ENCODE data around the gene PPIL1.
"Not testable (repeated sequence)": the region's sequence is repeated elsewhere in the genome, so short reads cannot be mapped to it uniquely, and the experiment has no call there.

PPIL1 gene

DNA sequence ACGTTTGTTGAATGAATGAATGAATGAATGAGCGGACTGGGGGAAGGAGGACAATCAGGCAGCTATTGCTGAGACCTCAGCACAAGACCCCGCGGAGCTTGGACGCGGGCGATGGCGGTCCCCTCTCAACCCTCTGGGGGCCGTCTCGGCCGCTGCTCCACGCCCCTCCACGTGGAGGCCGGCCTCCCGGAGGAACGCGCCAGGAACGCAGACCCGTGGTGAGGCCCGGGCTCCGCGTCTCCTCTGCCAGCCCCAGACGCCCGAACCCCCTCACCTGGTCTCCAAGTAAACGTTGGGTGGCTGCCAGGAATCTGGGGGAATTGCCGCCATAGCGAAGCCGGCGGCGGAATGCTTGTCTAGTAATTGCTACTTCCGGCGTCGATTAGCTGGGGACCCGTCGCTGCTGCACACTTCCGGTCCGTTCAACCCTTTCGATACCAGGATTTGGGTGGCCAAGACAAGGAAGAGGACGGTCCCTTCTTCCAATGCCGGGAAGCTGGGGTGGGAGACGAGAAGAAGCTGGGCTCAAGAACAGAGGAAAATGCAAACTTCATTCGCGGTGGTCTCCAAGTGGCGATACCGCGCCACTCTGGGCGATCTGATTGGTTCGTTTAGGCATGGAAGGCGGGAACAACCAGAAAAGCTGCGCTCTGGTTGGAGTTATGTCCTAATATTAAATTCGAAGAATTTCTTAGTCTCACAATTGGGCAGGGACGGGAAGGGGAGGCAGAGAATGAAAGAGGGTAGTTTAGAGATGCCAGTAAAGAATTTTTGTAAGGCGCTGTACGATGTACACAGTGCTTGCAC is at the start of gene PPIL1:
Gene PPIL1, minus strand, starts transcription at position 361 of the 807 bp plus-strand sequence. Its CDS starts 31 bp downstream, at position 330.
- peak; percentile 90 for DNase-seq

DNA sequence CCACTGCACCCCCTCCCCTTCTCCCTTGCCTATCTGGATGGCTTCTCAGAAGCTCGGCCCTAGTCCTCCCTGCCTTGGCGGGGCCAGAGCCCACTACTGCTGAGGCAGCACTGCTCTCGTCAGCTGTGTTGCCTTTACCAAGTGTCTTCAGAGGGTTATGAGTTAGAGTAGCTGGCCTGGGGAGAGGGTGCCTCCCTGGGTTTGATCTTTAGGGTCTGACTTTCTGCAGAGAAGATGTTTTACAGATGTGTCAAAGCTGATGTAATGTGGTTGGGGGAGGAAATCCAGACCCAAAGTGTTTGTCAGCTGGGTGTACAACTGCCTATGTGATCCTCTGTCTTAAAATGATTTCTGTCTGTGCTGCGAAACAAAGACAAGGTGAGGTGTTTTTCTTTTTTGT is 49.5 kb upstream of the PPIL1 start:
- peak; percentile 28 for DNase-seq

DNA sequence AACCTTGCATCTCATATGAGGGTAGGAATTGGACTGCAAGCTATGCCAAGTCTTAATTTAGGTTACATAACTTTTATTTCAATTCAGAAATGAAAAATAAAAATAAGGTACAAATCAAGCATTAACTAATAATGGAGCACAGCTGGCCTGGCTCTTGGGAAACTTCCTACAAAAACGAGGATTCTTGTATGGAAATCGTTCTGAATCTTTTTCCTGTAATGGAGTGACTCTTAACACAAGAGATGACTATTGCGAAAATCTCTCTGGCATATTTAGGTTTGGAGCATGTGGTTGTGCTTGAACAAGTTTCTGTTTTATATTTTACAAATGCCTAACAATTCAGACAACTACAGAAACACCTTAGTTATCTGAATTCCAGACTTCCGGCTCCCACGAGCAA is 45.9 kb upstream of the PPIL1 start:
- no peak for DNase-seq

DNA sequence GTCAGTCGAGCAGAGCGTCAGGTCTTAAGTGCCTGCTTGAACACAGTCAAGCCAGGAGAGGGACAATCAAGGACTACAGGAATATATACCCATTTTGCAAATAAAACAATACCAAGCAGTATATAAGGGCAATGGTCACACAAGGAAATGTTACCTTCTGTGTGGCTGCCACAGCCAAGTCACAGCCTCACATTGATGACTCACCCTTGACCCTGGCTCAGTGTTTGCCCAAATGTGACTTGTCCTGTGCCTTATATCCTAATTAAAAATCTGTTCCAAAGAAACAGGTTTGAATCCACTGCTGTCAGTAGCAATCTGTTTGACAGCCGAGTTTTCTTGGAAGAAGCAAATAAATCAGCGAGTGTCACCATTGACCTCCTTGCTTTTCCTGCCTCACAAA is 45.4 kb upstream of the PPIL1 start:
- no peak for DNase-seq

DNA sequence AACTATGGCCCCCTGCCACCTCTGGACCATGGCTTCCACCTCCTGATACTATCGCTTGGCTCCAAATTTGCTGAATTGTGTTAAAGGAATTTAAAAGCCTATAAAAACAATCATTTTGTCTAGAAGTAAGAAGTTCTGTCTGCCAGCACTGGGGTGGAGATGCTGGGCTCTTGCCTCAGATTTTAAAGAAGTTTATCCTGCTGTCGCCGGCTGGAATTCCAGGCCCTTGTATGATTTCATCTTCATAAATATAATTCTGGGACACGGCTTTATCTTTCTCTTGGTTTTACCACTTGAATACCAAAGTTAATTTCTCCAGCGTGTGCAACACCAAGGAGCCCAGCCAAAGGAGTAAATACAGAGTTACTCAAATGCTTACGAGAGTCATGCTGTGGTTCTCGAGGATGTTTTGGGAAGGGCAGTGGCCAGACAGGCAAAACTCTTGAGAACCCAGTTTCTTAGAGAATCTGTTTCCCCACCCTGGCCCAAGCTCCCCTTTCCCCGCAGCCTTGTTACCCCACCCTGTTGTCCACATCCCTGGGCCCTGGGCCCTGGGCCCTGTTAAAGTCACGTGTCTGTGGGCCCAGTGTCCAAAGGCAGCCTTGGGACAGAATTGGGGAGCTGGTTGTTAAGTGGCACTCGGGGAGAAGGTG is 43.1 kb upstream of the PPIL1 start:
- no peak for DNase-seq

DNA sequence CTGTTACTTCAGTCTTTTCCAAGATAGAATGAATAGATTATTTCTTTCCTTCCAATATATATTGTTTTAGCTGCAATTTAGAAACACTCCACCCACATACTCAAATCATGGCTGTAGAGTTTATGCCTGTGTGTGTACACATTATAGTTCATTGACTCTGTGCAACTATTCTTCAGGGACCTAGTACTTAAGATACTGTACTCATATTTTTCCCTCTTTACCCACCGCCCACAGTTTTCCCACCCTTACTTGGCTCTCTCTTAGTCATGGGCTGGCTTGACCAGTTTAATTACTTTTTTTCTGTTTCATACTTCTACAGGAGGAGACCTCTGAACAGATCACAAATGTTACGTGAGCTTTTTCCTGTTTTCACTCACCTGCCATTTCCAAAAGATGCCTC is 41.5 kb upstream of the PPIL1 start:
- no peak for DNase-seq

DNA sequence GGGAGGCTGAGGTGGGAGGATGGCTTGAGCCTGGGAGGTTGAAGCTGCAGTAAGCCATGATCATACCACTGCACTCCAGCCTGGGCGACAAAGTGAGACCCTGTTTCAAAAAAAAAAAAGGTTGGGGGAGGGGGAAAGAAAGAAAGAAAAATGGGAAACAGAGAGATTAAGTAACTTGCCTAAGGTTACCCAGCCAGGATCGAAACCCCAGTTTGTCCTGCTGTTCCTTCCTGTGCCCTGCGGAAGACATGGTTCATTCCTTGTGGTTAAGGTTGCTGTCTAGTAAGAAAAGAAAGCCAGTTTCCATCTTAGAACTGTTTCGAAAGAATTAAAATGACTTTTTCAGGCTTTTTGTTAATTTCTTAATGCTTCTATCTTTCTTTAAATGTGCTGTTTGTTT is 41.0 kb upstream of the PPIL1 start:
- DNase-seq: no peak

DNA sequence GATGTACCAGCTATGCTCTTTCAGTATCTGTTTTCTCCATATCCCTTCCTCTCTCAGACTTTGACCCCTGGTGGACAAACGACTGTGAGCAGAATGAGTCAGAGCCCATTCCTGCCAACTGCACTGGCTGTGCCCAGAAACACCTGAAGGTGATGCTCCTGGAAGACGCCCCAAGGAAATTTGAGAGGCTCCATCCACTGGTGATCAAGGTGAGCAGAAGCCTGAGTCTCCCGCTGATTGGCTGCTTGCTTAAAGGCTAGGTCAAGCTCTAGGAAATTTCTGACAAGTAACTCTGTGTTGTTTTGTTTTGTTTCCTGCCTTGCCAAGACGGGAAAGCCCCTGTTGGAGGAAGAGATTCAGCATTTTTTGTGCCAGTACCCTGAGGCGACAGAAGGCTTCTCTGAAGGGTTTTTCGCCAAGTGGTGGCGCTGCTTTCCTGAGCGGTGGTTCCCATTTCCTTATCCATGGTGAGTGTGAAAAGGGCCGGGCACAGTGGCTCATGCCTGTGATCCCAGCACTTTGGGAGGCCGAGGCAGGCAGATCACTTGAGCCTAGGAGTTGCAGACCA is 39.7 kb upstream of the PPIL1 start:
- peak; percentile 79 for DNase-seq

DNA sequence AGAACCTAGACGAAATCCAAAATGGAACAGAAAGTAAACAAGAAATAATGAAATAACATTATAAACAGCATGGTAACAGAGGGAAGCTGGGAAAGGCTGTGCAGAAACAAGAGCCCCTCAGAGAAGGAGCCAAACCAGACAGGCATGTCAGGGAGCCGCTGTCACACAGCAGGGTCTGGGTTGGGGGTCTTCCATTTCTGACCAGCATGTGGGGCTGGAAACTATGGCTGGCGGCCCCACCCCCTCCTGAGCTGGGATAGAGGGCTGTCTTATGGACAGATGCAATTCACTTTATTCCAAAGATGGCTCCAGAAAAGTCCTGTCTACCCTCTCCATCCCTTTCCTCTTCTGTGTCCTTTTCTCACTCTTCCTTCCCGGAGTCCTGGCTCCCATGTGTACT is 38.5 kb upstream of the PPIL1 start:
- no peak for DNase-seq

DNA sequence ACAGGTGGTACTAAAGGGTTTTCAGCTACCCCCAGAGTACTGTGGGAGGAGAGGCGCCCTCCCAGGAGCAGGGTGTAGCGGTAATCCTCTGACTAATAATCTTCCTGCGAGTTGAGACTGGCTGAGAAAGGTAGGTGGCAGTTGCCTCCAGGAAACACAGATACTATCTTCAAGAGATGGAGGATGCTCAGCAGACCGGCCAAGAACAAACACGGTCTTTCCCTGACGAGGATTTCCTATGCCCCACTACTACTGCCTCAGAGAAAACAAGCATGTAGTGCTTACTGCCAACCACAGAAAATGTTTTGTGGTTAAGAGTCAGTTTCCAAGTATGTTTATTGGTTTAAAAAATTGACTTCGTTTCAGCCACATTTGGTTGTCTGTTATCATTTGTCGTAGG is 38.0 kb upstream of the PPIL1 start:
- DNase-seq: peak; percentile 96

DNA sequence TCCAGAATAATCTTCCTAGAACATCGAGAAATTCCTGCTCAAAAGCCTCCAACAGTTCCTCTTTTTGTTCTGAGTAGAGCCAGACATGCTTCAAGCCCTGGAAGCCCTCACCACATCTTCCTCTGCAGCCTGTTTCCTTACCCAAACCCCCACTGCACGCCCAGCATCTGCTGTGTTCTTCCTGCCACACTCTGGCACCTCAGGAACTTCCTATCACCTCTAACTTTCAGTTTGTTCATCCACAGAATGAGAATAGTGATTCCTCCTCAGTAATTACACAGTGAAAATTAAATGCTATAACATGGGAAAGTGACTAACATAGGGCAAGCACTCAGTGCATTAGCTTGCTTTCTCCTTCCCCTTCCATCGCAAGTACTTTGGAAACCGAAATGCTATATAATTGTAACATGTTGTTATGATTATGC is 37.4 kb upstream of the PPIL1 start:
- DNase-seq: peak; percentile 75

DNA sequence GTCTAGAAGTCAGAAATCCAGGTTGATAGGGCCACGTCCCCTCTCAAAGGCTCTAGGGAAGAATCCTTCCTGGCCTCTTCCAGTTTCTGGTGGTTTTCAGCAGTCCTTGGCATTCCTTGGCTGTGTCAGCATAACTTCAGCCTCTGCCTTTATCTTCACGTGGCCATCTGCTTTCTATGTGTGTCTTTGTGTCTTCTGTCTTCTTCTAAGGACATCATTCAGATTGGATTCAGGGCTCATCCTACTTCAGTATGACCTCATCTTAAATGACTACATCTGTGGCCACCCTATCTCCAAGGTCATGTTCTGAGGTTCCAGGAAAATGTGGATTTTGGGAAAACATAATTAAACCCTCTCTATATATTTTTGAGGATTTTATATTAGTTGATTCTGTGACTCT is 34.1 kb upstream of the PPIL1 start:
- no peak for DNase-seq

DNA sequence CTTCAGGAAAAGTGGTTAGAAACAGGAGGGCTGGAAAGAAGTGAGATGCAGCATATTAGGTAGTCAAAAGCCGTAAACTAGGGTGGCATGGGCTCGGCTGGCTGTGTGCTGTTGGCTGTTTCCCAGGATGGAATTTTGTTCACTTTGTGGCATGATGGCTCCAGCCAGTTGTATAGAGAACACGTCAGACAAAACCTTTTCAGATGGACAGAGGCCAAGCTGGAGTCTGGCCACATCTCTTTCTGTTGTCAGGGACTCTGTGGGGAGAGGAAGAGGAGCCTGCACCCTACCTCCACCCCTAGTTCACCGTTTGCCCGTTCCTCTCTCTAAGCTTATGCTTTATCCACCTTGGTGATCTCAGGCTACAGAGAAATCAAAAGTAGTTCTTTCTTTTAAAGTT is 33.2 kb upstream of the PPIL1 start:
- DNase-seq: no peak

DNA sequence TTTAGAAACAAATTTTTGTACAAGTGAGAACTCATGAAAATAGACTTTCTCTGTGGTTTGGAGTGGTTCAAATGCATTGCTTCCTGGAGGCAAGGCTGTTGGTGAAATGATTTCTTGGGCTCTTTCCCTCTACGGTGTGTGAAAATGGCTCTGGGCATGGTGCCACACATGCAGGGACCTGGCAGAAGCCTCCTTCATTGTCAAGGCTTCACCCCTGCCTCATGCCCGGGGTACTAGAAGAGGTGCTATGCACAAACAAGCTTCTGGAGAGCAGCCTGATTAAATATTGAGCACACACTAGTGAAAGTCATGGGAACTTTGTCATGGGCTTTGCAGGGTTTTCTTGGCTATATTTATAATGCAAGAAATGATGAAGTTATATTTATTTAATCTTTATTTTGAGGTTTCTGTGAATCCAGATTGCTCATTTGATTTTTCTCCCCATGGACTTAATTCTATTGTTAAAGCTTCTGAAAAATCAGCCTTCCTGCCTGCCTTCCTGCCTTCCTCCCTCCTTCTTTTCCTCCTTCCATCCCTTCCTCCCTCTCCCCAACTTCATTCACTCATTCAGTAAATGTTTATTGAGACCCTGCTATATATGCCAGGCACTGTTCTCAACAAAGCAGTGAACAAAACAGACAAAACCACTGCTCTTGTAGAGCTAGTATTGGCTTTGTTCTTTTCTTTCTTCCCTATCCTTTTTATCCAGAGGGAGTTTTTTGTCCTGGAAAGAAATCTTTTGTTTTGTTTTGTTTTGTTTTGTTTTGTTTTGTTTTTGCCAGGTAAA is 32.1 kb upstream of the PPIL1 start:
- DNase-seq: no peak

DNA sequence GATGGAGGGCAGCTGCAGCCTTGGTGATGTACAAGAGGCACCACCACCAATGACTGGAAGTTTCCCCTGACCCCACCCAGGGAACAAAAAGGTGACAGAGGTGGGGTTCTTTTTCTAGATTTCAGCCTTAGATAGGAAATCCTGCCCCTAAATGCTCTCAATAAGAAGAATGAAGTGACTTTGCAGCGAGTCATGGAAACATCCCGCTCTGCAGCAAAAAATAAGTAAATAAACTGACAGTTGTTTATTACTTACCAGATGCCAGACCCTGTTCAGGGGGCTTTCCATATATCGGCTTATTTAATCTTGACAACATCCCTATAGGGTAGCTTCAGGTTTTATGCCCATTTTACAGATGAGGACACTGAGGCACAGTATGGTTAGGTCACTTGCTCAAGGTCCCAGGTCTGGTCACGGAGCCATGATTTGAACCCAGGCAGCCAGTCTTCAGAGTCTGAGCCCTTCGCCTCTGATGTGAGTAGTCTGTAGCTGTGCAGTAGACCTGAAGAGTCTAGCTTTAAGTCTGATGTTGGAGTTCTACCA is 30.3 kb upstream of the PPIL1 start:
- no peak for DNase-seq

DNA sequence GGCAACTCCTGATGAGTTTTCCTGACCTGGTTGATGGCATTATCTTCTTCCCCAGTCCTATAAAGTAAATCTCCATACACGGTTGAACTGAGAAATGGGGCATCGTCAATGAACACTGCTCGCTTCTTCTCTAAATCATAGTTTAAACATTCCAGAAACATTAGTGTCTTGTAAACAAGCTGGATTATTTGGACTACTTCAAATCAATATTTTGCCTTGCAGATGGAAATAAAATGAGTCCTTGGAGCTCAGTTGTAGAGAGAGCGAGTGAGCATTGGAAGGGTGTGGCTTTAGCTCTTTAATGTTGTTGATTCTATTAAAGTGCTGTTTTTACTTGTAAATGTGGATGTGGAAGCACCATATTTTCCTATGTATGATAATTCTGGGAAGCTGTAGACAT is 29.5 kb upstream of the PPIL1 start:
- DNase-seq: no peak

DNA sequence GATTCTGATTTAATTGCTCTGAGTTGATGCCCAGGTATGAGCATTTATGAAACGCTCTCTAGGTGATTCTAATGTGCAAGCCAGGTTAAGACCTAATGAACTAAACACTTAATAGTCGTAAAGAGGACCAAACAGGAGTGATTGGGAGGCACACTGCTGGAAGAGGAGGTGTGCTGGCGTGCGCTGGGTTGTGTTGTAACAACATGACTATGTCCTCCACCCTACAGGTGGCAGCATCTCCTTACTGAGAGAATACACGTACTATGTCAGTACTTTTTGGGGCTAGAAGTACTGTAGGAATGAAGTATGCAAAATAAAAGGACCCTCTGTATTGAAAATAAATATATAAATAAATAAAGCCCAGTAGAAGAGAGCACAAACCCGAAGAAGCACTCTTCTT is 23.0 kb upstream of the PPIL1 start:
- DNase-seq: peak; percentile 29

DNA sequence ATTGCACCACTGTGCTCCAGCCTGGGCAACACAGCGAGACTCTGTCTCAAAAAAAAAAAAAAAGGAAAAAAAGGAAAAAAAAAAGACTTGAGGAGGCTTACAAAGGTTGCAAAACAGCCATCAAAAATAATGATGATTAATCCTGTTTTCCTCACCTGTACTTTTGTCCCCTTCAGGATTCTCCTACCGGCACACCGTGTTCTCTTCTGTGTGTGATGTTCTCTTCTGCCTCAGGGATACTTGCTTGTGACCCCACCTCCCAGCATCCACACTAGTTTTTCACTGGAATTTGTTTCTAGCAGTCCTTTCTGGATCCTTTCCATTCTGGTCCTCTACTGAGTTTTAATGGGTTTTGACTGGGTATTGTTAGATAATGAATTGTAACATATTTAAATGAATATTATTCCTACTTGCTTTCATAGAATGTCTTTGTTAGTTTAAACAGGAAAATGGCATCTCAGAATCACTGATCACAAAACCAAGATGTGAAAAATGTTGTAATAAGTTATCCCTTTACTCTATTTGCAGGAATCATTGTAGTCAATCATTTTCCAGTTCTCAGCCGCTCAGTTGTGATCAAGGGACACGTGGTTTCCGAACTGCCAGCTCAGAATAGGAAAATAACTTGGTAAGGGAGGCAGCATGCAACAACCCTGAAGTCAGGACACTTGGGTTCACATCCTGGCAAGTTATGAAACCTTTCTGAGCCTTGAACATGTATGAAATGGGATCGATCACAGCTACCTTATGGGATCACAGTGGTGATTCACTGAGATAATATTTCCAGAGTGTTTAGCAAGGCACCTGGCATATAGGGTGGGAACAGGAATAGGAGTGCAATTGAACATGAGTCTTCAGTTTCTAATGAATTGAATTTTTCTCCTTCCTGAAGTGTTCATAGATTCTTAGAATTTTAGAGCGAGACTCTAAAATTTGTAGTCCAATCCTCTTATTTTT is 19.7 kb upstream of the PPIL1 start:
- DNase-seq: no peak

DNA sequence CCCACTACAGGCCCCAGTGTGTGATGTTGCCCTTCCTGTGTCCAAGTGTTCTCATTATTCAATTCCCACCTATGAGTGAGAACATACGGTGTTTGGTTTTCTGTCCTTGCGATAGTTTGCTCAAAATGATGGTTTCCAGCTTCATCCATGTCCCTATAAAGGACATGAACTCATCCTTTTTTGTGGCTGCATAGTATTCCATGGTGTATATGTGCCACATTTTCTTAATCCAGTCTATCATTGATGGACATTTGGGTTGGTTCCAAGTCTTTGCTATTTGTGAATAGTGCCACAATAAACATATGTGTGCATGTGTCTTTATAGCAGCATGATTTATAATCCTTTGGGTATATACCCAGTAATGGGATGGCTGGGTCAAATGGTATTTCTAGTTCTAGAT is 16.6 kb upstream of the PPIL1 start:
- DNase-seq: not testable (repeated sequence)

DNA sequence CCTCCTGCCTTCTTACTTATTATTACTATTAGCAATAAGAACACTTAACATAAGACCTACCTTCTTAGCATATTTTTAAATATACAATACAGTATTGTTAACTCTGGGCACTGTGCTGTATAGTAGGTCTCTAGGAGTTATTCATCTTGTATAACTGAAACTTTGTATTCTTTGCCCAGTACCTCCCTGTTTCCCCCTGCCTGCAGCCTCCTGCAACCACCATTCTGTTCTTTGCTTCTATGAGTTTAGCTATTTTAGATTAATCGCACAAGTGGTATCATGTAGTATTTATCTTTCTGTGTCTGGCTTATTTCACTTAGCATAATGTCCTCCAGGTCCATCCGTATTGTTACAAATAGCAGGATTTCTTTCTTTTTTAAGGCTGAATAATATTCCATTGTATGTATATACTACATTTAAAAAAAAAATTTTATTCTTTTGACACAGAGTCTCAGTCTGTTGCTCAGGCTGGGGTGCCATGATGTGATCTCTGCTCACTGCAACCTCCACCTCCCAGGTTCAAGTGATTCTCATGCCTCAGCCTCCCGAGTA is 15.6 kb upstream of the PPIL1 start:
- no peak for DNase-seq

DNA sequence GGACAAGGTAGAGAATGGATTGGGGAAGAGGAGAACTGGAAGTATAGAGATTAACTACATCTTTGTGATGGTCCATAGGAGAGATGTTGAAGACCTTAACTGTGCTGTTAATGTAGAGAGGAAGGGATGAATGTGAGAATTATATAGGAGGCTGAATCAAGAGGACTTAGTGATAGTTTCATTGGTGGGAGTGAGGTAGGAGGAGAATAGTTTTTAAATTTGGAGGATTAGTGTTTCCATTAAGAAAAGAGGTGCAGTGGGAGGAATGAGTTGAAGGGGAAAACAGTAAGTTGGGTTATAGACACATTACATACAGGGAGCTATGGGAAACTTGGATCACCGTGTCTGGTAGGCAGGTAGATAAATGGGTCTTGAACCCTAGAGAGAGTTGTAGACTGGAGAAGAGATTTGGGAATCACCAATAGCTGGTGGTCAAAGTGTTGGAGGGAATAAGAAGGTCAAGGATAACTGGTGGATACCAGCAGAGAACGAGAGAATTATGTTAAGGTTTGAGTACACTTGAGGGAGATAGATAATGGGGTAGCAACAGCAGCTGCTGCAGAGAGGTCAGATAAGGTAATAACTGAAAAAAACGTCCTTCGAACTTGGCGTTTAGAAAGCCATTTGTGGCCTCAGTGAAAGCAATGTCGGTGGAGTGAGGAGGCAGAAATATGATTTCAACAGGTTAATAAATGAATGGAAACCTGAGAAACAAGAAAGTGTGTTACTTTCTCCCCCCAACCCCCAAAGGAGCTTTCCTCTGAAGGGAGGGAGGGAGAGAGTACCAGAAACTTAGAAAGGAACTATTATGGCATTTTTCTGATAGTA is 14.3 kb upstream of the PPIL1 start:
- DNase-seq: no peak

All from activated CD4-positive, alpha-beta T cell treated with anti-CD3 and anti-CD28 coated beads, Interleukin-10, Interleukin-2, amounts not matched to agents 100 ng/mL and 50 ng/mL, durations not matched to agents 16 hours and 8 hours (primary cell).